Measurements from ENCODE around the gene LIPF. TPM values are rescaled to one million over a fixed set of nuclear protein-coding genes. Genes with fewer than 3 reads are reported as not detected.

The LIPF gene
- polyA plus RNA-seq, 1 of the 3 experiments (the other 2 are of a cell fraction) = 0.07 TPM

Other genes with a start within 250 kb of the LIPF start
- gene RNLS, start 81.1 kb upstream of the LIPF start, polyA plus RNA-seq (2012; rRNA removed) = not detected in 2 replicates
- gene LIPJ, start 77.7 kb upstream of the LIPF start, polyA plus RNA-seq (2012; rRNA removed) = not detected in 2 replicates
- gene LIPK, start 41.8 kb downstream of the LIPF start, polyA plus RNA-seq (2012; rRNA removed) = not detected in 2 replicates
- gene LIPN, start 95.6 kb downstream of the LIPF start, polyA plus RNA-seq (2012; rRNA removed) = not detected in 2 replicates
- gene LIPM, start 138.3 kb downstream of the LIPF start, polyA plus RNA-seq (2012; rRNA removed) = not detected in 2 replicates
- gene ANKRD22, start 187.4 kb downstream of the LIPF start, polyA plus RNA-seq (2012; rRNA removed) = 0.15 TPM in 2 replicates
- gene STAMBPL1, start 215.8 kb downstream of the LIPF start, polyA plus RNA-seq (2012; rRNA removed) = 25.1 and 32.6 TPM in 2 replicates

All from SK-N-SH (cell line).